HG03558 (cell line): ENCODE measurements around the gene ATXN2.
A peak's percentile ranks its signal among the peaks of the same experiment; 100 is the strongest.
"Not testable (repeated sequence)": the region's sequence is repeated elsewhere in the genome, so short reads cannot be mapped to it uniquely, and the experiment has no call there.

Source experiments
- ATAC-seq: cut with Tn5 transposase; IDR thresholded peaks from one replicate; pipeline ENCODE4 v1.9.1; 2021; ENCODE audit warnings: moderate number of reproducible peaks; ENCODE audit not compliant: unreplicated experiment; ENCODE audit errors: extremely low read depth

Gene ATXN2

GRCh38 chr12:111409403-111409779 lies 189.7 kb downstream of the ATXN2 start:
- no peak for ATAC-seq

- no peak for ATAC-seq
Measured at GRCh38 chr12:111408686-111409402, 190.3 kb downstream of the ATXN2 start.

- ATAC-seq: no peak
Measured at GRCh38 chr12:111408116-111408440, 191.0 kb downstream of the ATXN2 start.

GRCh38 chr12:111407377-111408115 lies 191.6 kb downstream of the ATXN2 start:
- ATAC-seq: no peak

- ATAC-seq: no peak
Measured at GRCh38 chr12:111406474-111407376, 192.4 kb downstream of the ATXN2 start.

- no peak for ATAC-seq
Measured at GRCh38 chr12:111405859-111406473, 193.1 kb downstream of the ATXN2 start, which contains the start of gene SH2B3. TSS of gene SH2B3 (plus strand) at chr12:111405923. CDS start at chr12:111418146, 12,223 bp downstream.

GRCh38 chr12:111405149-111405858 lies 193.8 kb downstream of the ATXN2 start:
- peak; percentile 36 for ATAC-seq

GRCh38 chr12:111404362-111405148 lies 194.6 kb downstream of the ATXN2 start:
- ATAC-seq: no peak

GRCh38 chr12:111402490-111402824 lies 196.7 kb downstream of the ATXN2 start:
- ATAC-seq: not testable (repeated sequence)
